HG03520 (cell line): Measurements from ENCODE around the gene EIF3F.

Source experiments
- ATAC-seq: cut with Tn5 transposase; IDR thresholded peaks from one replicate; pipeline ENCODE4 v1.9.1; 2021; ENCODE audit warnings: mild to moderate bottlenecking, moderate library complexity; ENCODE audit not compliant: unreplicated experiment

The EIF3F gene

GRCh38 chr11:7986768-7987559 is at the start of gene EIF3F:
Gene EIF3F, plus strand, starts transcription at chr11:7987337. Its CDS starts 16 bp downstream, at chr11:7987353.
- ATAC-seq = peak; percentile 96

GRCh38 chr11:7941146-7941545 is 46.0 kb upstream of the EIF3F start:
- no peak for ATAC-seq

- ATAC-seq = no peak
Measured at GRCh38 chr11:7941608-7942007, 45.5 kb upstream of the EIF3F start, which contains the start of gene OR10A3. Gene OR10A3, minus strand, starts transcription at chr11:7941708. Its CDS starts 2,188 bp downstream, at chr11:7939520.

GRCh38 chr11:7944123-7944522 is 43.0 kb upstream of the EIF3F start:
- ATAC-seq = no peak

- ATAC-seq = no peak
Measured at GRCh38 chr11:7949934-7950333, 37.2 kb upstream of the EIF3F start.

- ATAC-seq = no peak
Measured at GRCh38 chr11:7955191-7955590, 31.9 kb upstream of the EIF3F start.

GRCh38 chr11:7964261-7964660 is 22.9 kb upstream of the EIF3F start:
- no peak for ATAC-seq

- ATAC-seq = no peak
Measured at GRCh38 chr11:7964873-7965272, 22.3 kb upstream of the EIF3F start.

GRCh38 chr11:7965386-7965785 is 21.8 kb upstream of the EIF3F start, which contains the start of gene NLRP10:
Gene NLRP10, minus strand, starts transcription at chr11:7965447. Its CDS starts 1,952 bp downstream, at chr11:7963495.
- no peak for ATAC-seq

GRCh38 chr11:7967097-7967496 is 20.0 kb upstream of the EIF3F start:
- no peak for ATAC-seq

GRCh38 chr11:7967826-7968225 is 19.3 kb upstream of the EIF3F start:
- no peak for ATAC-seq

- ATAC-seq = no peak
Measured at GRCh38 chr11:7968686-7969085, 18.5 kb upstream of the EIF3F start.

- no peak for ATAC-seq
Measured at GRCh38 chr11:7969756-7970646, 17.1 kb upstream of the EIF3F start.

GRCh38 chr11:7971846-7972245 is 15.3 kb upstream of the EIF3F start:
- no peak for ATAC-seq

- ATAC-seq = no peak
Measured at GRCh38 chr11:7973011-7973410, 14.1 kb upstream of the EIF3F start.

- ATAC-seq = no peak
Measured at GRCh38 chr11:7974668-7975067, 12.5 kb upstream of the EIF3F start.

GRCh38 chr11:7977232-7977917 is 9.8 kb upstream of the EIF3F start:
- ATAC-seq = no peak

- no peak for ATAC-seq
Measured at GRCh38 chr11:7981619-7982157, 5.4 kb upstream of the EIF3F start.

GRCh38 chr11:7982582-7983119 is 4.5 kb upstream of the EIF3F start:
- ATAC-seq = peak; percentile 35

- ATAC-seq = no peak
Measured at GRCh38 chr11:7983832-7984590, 3.1 kb upstream of the EIF3F start.
